HG03095 (cell line): ENCODE data around the gene EPHB1.

ENCODE experiments used
- ATAC-seq: cut with Tn5 transposase; IDR thresholded peaks from one replicate; pipeline ENCODE4 v1.9.1; 2021; ENCODE audit warnings: moderate library complexity; ENCODE audit not compliant: unreplicated experiment

The EPHB1 gene

GRCh38 chr3:134807189-134807588 lies 12.1 kb downstream of the EPHB1 start:
- no peak for ATAC-seq

- ATAC-seq = no peak
These were observed 13.8 kb downstream of the EPHB1 start for GRCh38 chr3:134808835-134809234.

GRCh38 chr3:134809427-134810051 lies 14.5 kb downstream of the EPHB1 start:
- ATAC-seq = no peak

GRCh38 chr3:134810052-134810435 lies 15.0 kb downstream of the EPHB1 start:
- ATAC-seq = no peak

GRCh38 chr3:134810850-134811249 lies 15.8 kb downstream of the EPHB1 start:
- no peak for ATAC-seq

GRCh38 chr3:134813618-134814017 lies 18.6 kb downstream of the EPHB1 start:
- no peak for ATAC-seq

GRCh38 chr3:134815519-134815918 lies 20.5 kb downstream of the EPHB1 start:
- no peak for ATAC-seq

GRCh38 chr3:134816623-134817022 lies 21.6 kb downstream of the EPHB1 start:
- ATAC-seq = no peak

GRCh38 chr3:134817297-134817696 lies 22.2 kb downstream of the EPHB1 start:
- no peak for ATAC-seq

- no peak for ATAC-seq
These were observed 25.9 kb downstream of the EPHB1 start for GRCh38 chr3:134820994-134821393.

- no peak for ATAC-seq
These were observed 27.0 kb downstream of the EPHB1 start for GRCh38 chr3:134822090-134822489.

- ATAC-seq = no peak
These were observed 28.6 kb downstream of the EPHB1 start for GRCh38 chr3:134823679-134824078.

GRCh38 chr3:134824791-134825190 lies 29.7 kb downstream of the EPHB1 start:
- no peak for ATAC-seq

GRCh38 chr3:134827213-134827612 lies 32.2 kb downstream of the EPHB1 start:
- no peak for ATAC-seq

- ATAC-seq = no peak
These were observed 34.7 kb downstream of the EPHB1 start for GRCh38 chr3:134829721-134830120.

- no peak for ATAC-seq
These were observed 37.5 kb downstream of the EPHB1 start for GRCh38 chr3:134832585-134832984.

GRCh38 chr3:134833453-134834163 lies 38.5 kb downstream of the EPHB1 start:
- peak; percentile 56 for ATAC-seq

GRCh38 chr3:134836921-134837320 lies 41.9 kb downstream of the EPHB1 start:
- no peak for ATAC-seq

GRCh38 chr3:134838599-134838998 lies 43.5 kb downstream of the EPHB1 start:
- ATAC-seq = no peak

- ATAC-seq = no peak
These were observed 44.4 kb downstream of the EPHB1 start for GRCh38 chr3:134839422-134839821.

- ATAC-seq = no peak
These were observed 44.9 kb downstream of the EPHB1 start for GRCh38 chr3:134839990-134840389.

GRCh38 chr3:134840459-134840858 lies 45.4 kb downstream of the EPHB1 start:
- no peak for ATAC-seq

GRCh38 chr3:134846084-134846483 lies 51.0 kb downstream of the EPHB1 start:
- ATAC-seq = no peak
